ENCODE results near the gene QSER1.

Gene QSER1

GRCh38 chr11:33016654-33017053 is 124.0 kb downstream of the QSER1 start:
- Histone ChIP-seq H3K27me3 (no peaks in the 10 kb centered on the region), H3K4me3 (ENCODE audit: low read depth, low read length) (peak overlapping the region; percentile 58), H3K9me3 (no peaks in the 10 kb centered on the region), H3K4me1 (no peaks in the 10 kb centered on the region), H3K36me3 (no peaks in the 10 kb centered on the region)
- no peak for DNase-seq
- no peak for TF ChIP-seq CTCF (IDR thresholded peaks at IDR 0.05; ENCODE audit: low read depth, low read length)

- H3K9me3 ChIP-seq = no peaks in the 10 kb centered on the region
- no peak for TF ChIP-seq CTCF (IDR thresholded peaks at IDR 0.05; ENCODE audit: low read depth, low read length)
- H3K27me3 ChIP-seq = no peaks in the 10 kb centered on the region
- no peak overlapping the region for H3K4me3 ChIP-seq (ENCODE audit: low read depth, low read length)
- H3K36me3 ChIP-seq = no peaks in the 10 kb centered on the region
- DNase-seq = no peak
- H3K4me1 ChIP-seq = no peaks in the 10 kb centered on the region
These were observed 124.9 kb downstream of the QSER1 start for GRCh38 chr11:33017478-33017877.

- no peak for DNase-seq
These were observed 125.4 kb downstream of the QSER1 start for GRCh38 chr11:33017965-33018364.

GRCh38 chr11:33018840-33019239 is 126.2 kb downstream of the QSER1 start:
- TF ChIP-seq CTCF (IDR thresholded peaks at IDR 0.05; ENCODE audit: low read depth, low read length) = no peak
- H3K9me3 ChIP-seq = no peaks in the 10 kb centered on the region
- no peaks in the 10 kb centered on the region for H3K36me3 ChIP-seq
- H3K4me1 ChIP-seq = no peaks in the 10 kb centered on the region
- no peak overlapping the region for H3K4me3 ChIP-seq (ENCODE audit: low read depth, low read length)
- H3K27me3 ChIP-seq = no peaks in the 10 kb centered on the region
- DNase-seq = no peak

More at GRCh38 chr11:33017965-33018364, 125.4 kb downstream of the QSER1 start:
- Histone ChIP-seq H3K36me3 (no peaks in the 10 kb centered on the region), H3K27me3 (no peaks in the 10 kb centered on the region), H3K4me3 (ENCODE audit: low read depth, low read length) (no peak overlapping the region), H3K9me3 (no peaks in the 10 kb centered on the region), H3K4me1 (no peaks in the 10 kb centered on the region)
- no peak for TF ChIP-seq CTCF (IDR thresholded peaks at IDR 0.05; ENCODE audit: low read depth, low read length)

- no peaks in the 10 kb centered on the region for H3K9me3 ChIP-seq
- no peaks in the 10 kb centered on the region for H3K27me3 ChIP-seq
- DNase-seq = no peak
- no peak for TF ChIP-seq CTCF (IDR thresholded peaks at IDR 0.05; ENCODE audit: low read depth, low read length)
- H3K4me1 ChIP-seq = no peaks in the 10 kb centered on the region
- no peak overlapping the region for H3K4me3 ChIP-seq (ENCODE audit: low read depth, low read length)
- no peaks in the 10 kb centered on the region for H3K36me3 ChIP-seq
These were observed 128.9 kb downstream of the QSER1 start for GRCh38 chr11:33021501-33021900.

- no peaks in the 10 kb centered on the region for H3K36me3 ChIP-seq
- H3K4me3 ChIP-seq (ENCODE audit: low read depth, low read length) = no peak overlapping the region
- no peaks in the 10 kb centered on the region for H3K9me3 ChIP-seq
- no peak for TF ChIP-seq CTCF (IDR thresholded peaks at IDR 0.05; ENCODE audit: low read depth, low read length)
- no peak for DNase-seq
- no peaks in the 10 kb centered on the region for H3K4me1 ChIP-seq
- H3K27me3 ChIP-seq = no peaks in the 10 kb centered on the region
These were observed 129.3 kb downstream of the QSER1 start for GRCh38 chr11:33021937-33022336.
